ENCODE data around the gene RMDN2. TPM values are rescaled to one million over a fixed set of nuclear protein-coding genes. Genes with fewer than 3 reads are reported as not detected.

RMDN2 gene
- total RNA-seq, 2 donors from 2014 or later, result 28.1 to 32.2 TPM

DNA sequence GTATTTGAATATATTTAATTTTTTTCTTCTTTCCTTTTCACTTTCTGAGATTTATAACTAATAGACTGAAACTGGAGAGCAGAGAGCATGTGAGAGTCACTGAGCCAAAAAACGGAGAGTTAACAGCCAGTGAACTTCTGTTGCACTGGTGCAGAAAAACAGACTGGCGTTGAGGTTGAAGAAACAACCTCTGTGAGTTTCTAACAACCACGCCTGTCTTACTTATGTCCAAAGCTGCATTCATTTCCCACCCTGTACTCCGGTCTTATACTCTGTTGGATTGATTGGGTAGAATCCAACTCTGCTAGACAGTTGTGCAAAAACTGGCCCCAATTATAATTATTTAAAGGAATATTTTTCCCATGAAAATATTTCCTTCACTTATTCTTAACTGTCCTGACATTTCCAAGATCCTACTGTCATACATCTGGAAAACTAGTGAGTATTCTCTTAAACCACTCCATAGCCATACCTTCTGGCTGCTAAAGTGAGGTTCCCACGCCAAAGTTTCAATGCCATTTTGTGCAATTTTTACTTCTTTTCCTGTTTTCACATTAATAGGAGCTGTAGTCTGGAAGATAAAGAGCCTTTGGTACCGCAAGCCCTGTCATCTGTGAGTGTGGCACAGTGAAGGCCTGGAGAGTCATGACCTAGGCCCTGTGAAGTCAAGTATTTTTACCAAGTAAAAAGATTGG, 141.5 kb downstream of the RMDN2 start:
- intact Hi-C loops (cut with DNase I, micrococcal nuclease), result no loop called here
- ATAC-seq, result no peak
- no peak for DNase-seq

Other genes starting within 250 kb of the RMDN2 start
- gene CYP1B1, start 150.9 kb downstream of the RMDN2 start, total RNA-seq, result 1 to 10 TPM; 2.5 to 4.3 TPM